A673 (cell line): Measurements from ENCODE around the gene CEP44. TPM values are rescaled to one million over a fixed set of nuclear protein-coding genes. Genes with fewer than 3 reads are reported as not detected.

Experiments
- BruUV-seq: library from RNA; stranded (reverse); fragments of 400-500 nt; replicated peaks from 2 replicates; lab custom pipeline; 2021; lab: Mats Ljungman, UMichigan
- CTCF ChIA-PET: fragments of 300-600 bp; sonication (Branson Sonifier 250); formaldehyde crosslinking; loops from one replicate; lab custom pipeline; 2022; ENCODE audit warnings: antibody characterized with exemption; lab: Charles Lee
- POLR2A ChIA-PET: fragments of 300-600 bp; sonication (Branson Sonifier 250); formaldehyde crosslinking; loops from one replicate; lab custom pipeline; 2022; ENCODE audit warnings: antibody characterized with exemption; ENCODE audit not compliant: low non-redundant PET; lab: Charles Lee
- DNase-seq: peaks from one replicate; pipeline ENCODE4 v3.0.0-alpha.2; 2015; ENCODE audit warnings: low spot score
- H3K27ac ChIP-seq: fragments of 200-600 bp; sonication (generic); 2 replicates; pipeline ENCODE4 v1.5.1; 2016; ENCODE audit warnings: mixed run types, low read depth, mild to moderate bottlenecking, mixed read lengths, antibody characterized with exemption, low read length; ENCODE audit not compliant: poor library complexity, severe bottlenecking
- H3K27me3 ChIP-seq: fragments of 200-600 bp; sonication (generic); replicated peaks from 2 replicates; pipeline ENCODE4 v1.6.1; 2017; ENCODE audit warnings: mixed run types, low read depth, mild to moderate bottlenecking, mixed read lengths, antibody characterized with exemption, low read length; ENCODE audit not compliant: insufficient read depth, poor library complexity
- H3K36me3 ChIP-seq: fragments of 200-600 bp; sonication (generic); 2 replicates; pipeline ENCODE4 v1.6.1; 2016; ENCODE audit warnings: mixed run types, mild to moderate bottlenecking, mixed read lengths, antibody characterized with exemption, low read length; ENCODE audit not compliant: insufficient read depth, poor library complexity, severe bottlenecking
- H3K4me1 ChIP-seq: fragments of 200-600 bp; sonication (generic); 2 replicates; pipeline ENCODE4 v1.6.1; 2017; ENCODE audit warnings: mixed run types, mild to moderate bottlenecking, mixed read lengths, antibody characterized with exemption, low read length; ENCODE audit not compliant: insufficient read depth, poor library complexity, severe bottlenecking
- H3K4me3 ChIP-seq: fragments of 200-600 bp; sonication (generic); 2 replicates; pipeline ENCODE4 v1.5.1; 2016; ENCODE audit warnings: low read depth, mixed run types, mild to moderate bottlenecking, mixed read lengths, low read length; ENCODE audit not compliant: poor library complexity, severe bottlenecking
- H3K9me3 ChIP-seq: fragments of 200-600 bp; sonication (generic); 2 replicates; pipeline ENCODE4 v1.6.1; 2016; ENCODE audit warnings: mixed run types, low read depth, mild to moderate bottlenecking, mixed read lengths, antibody characterized with exemption, low read length; ENCODE audit not compliant: poor library complexity, severe bottlenecking
- EZH2 ChIP-seq: fragments of 200-600 bp; sonication (generic); IDR thresholded peaks from 2 replicates; pipeline ENCODE4 v1.6.1; 2017; ENCODE audit warnings: borderline replicate concordance, low read depth, mild to moderate bottlenecking, mixed read lengths, antibody characterized with exemption, low read length; ENCODE audit not compliant: poor library complexity, severe bottlenecking
- intact Hi-C: fragments of 100-400 bp; cut with micrococcal nuclease; formaldehyde crosslinking; loops from one replicate; pipeline ENCODE4 v1.10.0; 2022; ENCODE audit not compliant: unreplicated experiment
- total RNA-seq: library from RNA; stranded (reverse); gene quantifications from 2 replicates; pipeline ENCODE4 v1.2.3, GENCODE V29; 2021
- TF ChIP-seq, protein P1 (sequence below): fragments of 300-800, 200-600 bp; sonication (generic); conservative IDR thresholded peaks from 2 replicates; pipeline ENCODE4 v1.5.1; 2017; ENCODE audit warnings: low read depth, mild to moderate bottlenecking, antibody characterized with exemption, low read length, moderate library complexity, mixed read lengths

Gene CEP44
- total RNA-seq, 1 experiment from 2014 or later, result 22.3 TPM

DNA sequence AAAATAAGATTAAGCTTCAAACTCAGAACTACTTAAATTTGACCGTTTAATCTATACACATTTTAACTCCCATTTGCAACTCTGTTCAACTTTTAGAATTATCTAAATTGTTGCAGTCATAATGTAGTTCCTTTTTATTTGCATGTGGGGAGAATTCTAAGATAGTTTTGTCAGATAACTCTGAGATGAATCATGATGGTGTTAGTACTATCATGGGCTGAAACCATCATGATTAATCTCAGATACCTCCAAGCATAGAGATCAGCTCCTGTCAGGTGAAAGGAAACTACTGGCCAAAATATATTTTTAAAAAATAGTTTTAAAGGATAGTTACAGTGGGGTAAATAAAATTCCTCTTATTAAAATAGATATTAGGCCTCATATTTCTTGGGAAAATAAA, 39.3 kb upstream of the CEP44 start:
- DNase-seq, result no peak
- Histone ChIP-seq H3K36me3 (no peaks in the 10 kb centered on the region), H3K4me1 (no peaks in the 10 kb centered on the region), H3K27me3 (no peaks in the 10 kb centered on the region), H3K27ac (no peak overlapping the region), H3K4me3 (no peak overlapping the region), H3K9me3 (no peaks in the 10 kb centered on the region)
- intact Hi-C loops, result no loop called here
- TF ChIP-seq, protein P1, sequence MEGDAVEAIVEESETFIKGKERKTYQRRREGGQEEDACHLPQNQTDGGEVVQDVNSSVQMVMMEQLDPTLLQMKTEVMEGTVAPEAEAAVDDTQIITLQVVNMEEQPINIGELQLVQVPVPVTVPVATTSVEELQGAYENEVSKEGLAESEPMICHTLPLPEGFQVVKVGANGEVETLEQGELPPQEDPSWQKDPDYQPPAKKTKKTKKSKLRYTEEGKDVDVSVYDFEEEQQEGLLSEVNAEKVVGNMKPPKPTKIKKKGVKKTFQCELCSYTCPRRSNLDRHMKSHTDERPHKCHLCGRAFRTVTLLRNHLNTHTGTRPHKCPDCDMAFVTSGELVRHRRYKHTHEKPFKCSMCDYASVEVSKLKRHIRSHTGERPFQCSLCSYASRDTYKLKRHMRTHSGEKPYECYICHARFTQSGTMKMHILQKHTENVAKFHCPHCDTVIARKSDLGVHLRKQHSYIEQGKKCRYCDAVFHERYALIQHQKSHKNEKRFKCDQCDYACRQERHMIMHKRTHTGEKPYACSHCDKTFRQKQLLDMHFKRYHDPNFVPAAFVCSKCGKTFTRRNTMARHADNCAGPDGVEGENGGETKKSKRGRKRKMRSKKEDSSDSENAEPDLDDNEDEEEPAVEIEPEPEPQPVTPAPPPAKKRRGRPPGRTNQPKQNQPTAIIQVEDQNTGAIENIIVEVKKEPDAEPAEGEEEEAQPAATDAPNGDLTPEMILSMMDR, result no peak
- TF ChIP-seq EZH2, result no peak
- ChIA-PET CTCF (no interaction called here), POLR2A (no interaction called here)
- no TSS peak for BruUV-seq

DNA sequence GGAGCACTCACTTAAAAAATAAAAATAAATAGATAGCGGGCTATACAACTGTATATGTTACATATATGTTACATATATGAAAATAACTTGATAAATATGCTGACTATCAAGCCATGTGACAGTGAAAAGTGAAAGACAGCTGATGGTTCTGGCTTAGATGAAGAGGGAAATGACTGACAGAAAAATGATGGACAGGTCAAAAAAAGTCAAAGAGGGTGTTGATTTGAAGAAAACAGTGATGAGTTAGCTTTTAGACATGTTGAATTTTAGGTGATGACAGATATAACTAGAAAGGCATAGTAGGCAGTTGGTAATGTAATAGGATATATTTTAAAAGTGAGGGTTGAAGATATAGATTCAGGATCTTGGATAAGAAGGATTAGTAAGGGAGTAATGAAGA, 38.0 kb upstream of the CEP44 start:
- H3K9me3 ChIP-seq, result no peaks in the 10 kb centered on the region
- intact Hi-C loops, result no loop called here
- H3K27me3 ChIP-seq, result no peaks in the 10 kb centered on the region
- DNase-seq, result no peak
- TF ChIP-seq, protein P1, result no peak
- TF ChIP-seq EZH2, result no peak
- no peak overlapping the region for H3K27ac ChIP-seq
- POLR2A ChIA-PET, result interaction anchor here (0.6 kb wide), 1 partner anchor 26 kb away, joined by 3 read pairs; no protein-coding TSS in a partner anchor
- H3K4me1 ChIP-seq, result no peaks in the 10 kb centered on the region
- H3K36me3 ChIP-seq, result no peaks in the 10 kb centered on the region
- CTCF ChIA-PET, result no interaction called here
- BruUV-seq, result no TSS peak
- no peak overlapping the region for H3K4me3 ChIP-seq

DNA sequence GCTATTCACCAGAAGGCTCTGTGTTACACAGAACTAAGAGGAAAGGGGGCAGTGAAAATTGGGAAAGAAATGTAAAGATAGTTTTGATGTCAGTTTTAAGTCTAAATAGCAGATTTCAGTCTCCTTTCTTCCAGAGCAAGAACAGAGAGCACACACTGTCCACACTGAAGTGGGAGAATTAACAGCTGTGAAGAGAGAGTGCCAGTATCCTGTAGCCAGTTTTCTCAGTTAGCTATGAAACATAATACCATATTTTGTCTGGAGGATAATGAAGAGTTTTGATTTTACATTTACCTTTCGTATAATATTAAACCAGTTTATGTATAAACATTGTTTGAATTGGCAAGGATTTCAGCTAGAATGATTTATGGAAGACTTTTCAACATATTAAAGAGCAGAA, 35.3 kb upstream of the CEP44 start:
- Histone ChIP-seq H3K4me1 (no peaks in the 10 kb centered on the region), H3K36me3 (no peaks in the 10 kb centered on the region), H3K27ac (no peak overlapping the region), H3K4me3 (no peak overlapping the region), H3K9me3 (no peaks in the 10 kb centered on the region), H3K27me3 (no peaks in the 10 kb centered on the region)
- POLR2A ChIA-PET, result no interaction called here
- CTCF ChIA-PET, result no interaction called here
- no TSS peak for BruUV-seq
- intact Hi-C loops, result no loop called here
- TF ChIP-seq EZH2, result no peak
- TF ChIP-seq, protein P1, result no peak
- no peak for DNase-seq
